K562 (cell line): ENCODE results near the gene KIAA0825. TPM values are rescaled to one million over a fixed set of nuclear protein-coding genes. Genes with fewer than 3 reads are reported as not detected.

ENCODE experiments used
- ATAC-seq: fragments of 200-7000 bp; cut with Tn5 transposase; 3 replicates; pipeline ENCODE4 v1.9.1; 2020; ENCODE audit warnings: moderate library complexity
- BruUV-seq: library from RNA; stranded (reverse); fragments of 400-500 nt; replicated peaks from 2 replicates; lab custom pipeline; 2021; lab: Mats Ljungman, UMichigan
- CTCF ChIA-PET: fragments of 300-600 bp; formaldehyde crosslinking; extraction: SDS; loops from one replicate; lab custom pipeline; 2021; ENCODE audit warnings: low intra/inter-chr PET ratio; lab: Yijun Ruan, JAX
- POLR2A ChIA-PET: fragments of 300-600, 350-650 bp; sonication (Branson Sonifier 250); formaldehyde crosslinking; extraction: SDS; loops from one replicate; lab custom pipeline; 2021; ENCODE audit warnings: antibody characterized with exemption, inconsistent platforms; lab: Yijun Ruan, JAX
- DNase-seq, 4 experiments: peaks; one replicate each; pipeline versions ENCODE4 v3.0.0 to v3.0.0-alpha.2; 2011 to 2018; ENCODE audit warnings: low spot score in 3 of 4, mixed read lengths in 3 of 4; ENCODE audit errors: extremely low read depth in 1 of 4
- FAIRE-seq: peaks from 2 replicates; lab custom pipeline; 2011; peaks lifted over from hg19 to GRCh38; lab: Jason Lieb, UNC
- H2AFZ ChIP-seq: 2 replicates; pipeline ENCODE4 v1.6.0; 2011; ENCODE audit warnings: low read depth, low read length, control low read depth, inconsistent platforms
- H3K27ac ChIP-seq: fragments of 200-600 bp; 3 replicates; pipeline ENCODE4 v1.8.0; 2011; ENCODE audit warnings: low read depth, mild to moderate bottlenecking, control low read depth, inconsistent platforms, low read length, moderate library complexity, mixed read lengths; ENCODE audit errors: extremely low read depth
- H3K27me3 ChIP-seq, 2 experiments: fragments of 300-600 bp in 1 of 2; 2 replicates in 1 of 2; 3 replicates in 1 of 2; pipeline versions ENCODE4 v1.6.0 to v1.8.0; 2011; ENCODE audit warnings: inconsistent platforms in 2 of 2, low read length in 2 of 2, mild to moderate bottlenecking in 1 of 2, mixed read lengths in 1 of 2, moderate library complexity in 1 of 2; ENCODE audit not compliant: control insufficient read depth in 2 of 2, insufficient read depth in 2 of 2
- H3K36me3 ChIP-seq: fragments of 300-600 bp; 3 replicates; pipeline ENCODE4 v1.8.0; 2011; ENCODE audit warnings: mild to moderate bottlenecking, low read length, inconsistent platforms; ENCODE audit not compliant: control insufficient read depth, insufficient read depth
- H3K4me1 ChIP-seq, 2 experiments: fragments of 200-600 bp in 1 of 2; replicated peaks in 1 of 2; 2 replicates in 1 of 2; 3 replicates in 1 of 2; pipeline versions ENCODE4 v1.5.1 to v1.8.0; 2011; ENCODE audit warnings: inconsistent platforms in 2 of 2, low read length in 2 of 2, mild to moderate bottlenecking in 1 of 2, mixed read lengths in 1 of 2, moderate library complexity in 1 of 2; ENCODE audit not compliant: control insufficient read depth in 2 of 2, insufficient read depth in 2 of 2
- H3K4me2 ChIP-seq: 2 replicates; pipeline ENCODE4 v1.6.1; 2011; ENCODE audit warnings: low read length, control low read depth, inconsistent platforms, mixed read lengths; ENCODE audit not compliant: insufficient read depth
- H3K4me3 ChIP-seq: fragments of 200-600 bp; sonication (generic), shearing (Covaris generic); 2 replicates; pipeline ENCODE4 v1.5.1; 2016; ENCODE audit warnings: control low read depth, inconsistent platforms
- H3K79me2 ChIP-seq: fragments of 200-600 bp; 3 replicates; pipeline ENCODE4 v1.8.0; 2011; ENCODE audit warnings: low read length, inconsistent platforms; ENCODE audit not compliant: control insufficient read depth, insufficient read depth
- H3K9ac ChIP-seq, 2 experiments: 2 replicates each; pipeline versions ENCODE4 v1.6.0 to v1.6.1; 2011; ENCODE audit warnings: low read depth in 2 of 2, low read length in 2 of 2, control low read depth in 1 of 2, inconsistent platforms in 1 of 2, mild to moderate bottlenecking in 1 of 2, mixed read lengths in 1 of 2; ENCODE audit not compliant: insufficient read depth in 1 of 2
- H3K9me1 ChIP-seq: one replicate; pipeline ENCODE4 v1.6.0; 2011; ENCODE audit warnings: inconsistent platforms, mild to moderate bottlenecking, low read length, moderate library complexity; ENCODE audit not compliant: control insufficient read depth, insufficient read depth
- H3K9me3 ChIP-seq: replicated peaks from 2 replicates; pipeline ENCODE4 v1.5.1; 2011; ENCODE audit warnings: low read depth, low read length, inconsistent platforms; ENCODE audit not compliant: control insufficient read depth, insufficient read depth
- H4K20me1 ChIP-seq: replicated peaks from 2 replicates; pipeline ENCODE4 v1.6.1; 2011; ENCODE audit warnings: low read length, inconsistent platforms, mixed read lengths; ENCODE audit not compliant: control insufficient read depth, insufficient read depth
- MTF1 ChIP-seq: fragments of 250-450 bp; sonication (Bioruptor Pico); IDR thresholded peaks from 2 replicates; pipeline ENCODE4 v1.9.0; 2021; ENCODE audit warnings: moderate library complexity, mild to moderate bottlenecking, inconsistent platforms, borderline replicate concordance
- PHTF2 ChIP-seq: fragments of 250-450 bp; sonication (Bioruptor Pico); IDR thresholded peaks from 2 replicates; pipeline ENCODE4 v1.5.0; 2021; ENCODE audit warnings: mild to moderate bottlenecking
- POLR3A ChIP-seq: IDR thresholded peaks from 2 replicates; pipeline ENCODE4 v1.6.1; 2011; ENCODE audit warnings: borderline replicate concordance, mild to moderate bottlenecking, moderate library complexity; ENCODE audit not compliant: insufficient read length, insufficient read depth; ENCODE audit errors: extremely low read depth
- RAD21 ChIP-seq, 2 experiments: fragments of 250-450 bp in 1 of 2; fragments of 450-650 bp in 1 of 2; sonication (Bioruptor Pico) in 1 of 2; formaldehyde crosslinking in 1 of 2; IDR thresholded peaks in 1 of 2; conservative IDR thresholded peaks in 1 of 2; 2 replicates each; pipeline versions ENCODE4 v1.4.0 to v1.8.0; 2020 to 2022; ENCODE audit warnings: mild to moderate bottlenecking in 2 of 2, moderate library complexity in 1 of 2
- ZSCAN32 ChIP-seq: fragments of 450-650 bp; formaldehyde crosslinking; IDR thresholded peaks from 2 replicates; pipeline ENCODE4 v1.4.0; 2020; ENCODE audit warnings: mild to moderate bottlenecking, moderate library complexity
- WGBS: fragments of 100-300 bp; shearing (Covaris generic); methylation state at CpG from one replicate; pipeline ENCODE4 v1.1.6; 2016; ENCODE audit warnings: low coverage, mixed read lengths; ENCODE audit not compliant: insufficient coverage; ENCODE audit errors: missing lambda C conversion rate; 5-methylcytosine and 5-hydroxymethylcytosine counted together
- in situ Hi-C: fragments of 300-500 bp; cut with MboI; formaldehyde crosslinking; loops from 4 replicates; pipeline ENCODE4 v1.15.0; 2018; ENCODE audit warnings: inconsistent platforms, mixed read lengths
- intact Hi-C: fragments of 100-400 bp; cut with micrococcal nuclease; formaldehyde crosslinking; loops from 2 replicates; pipeline ENCODE4 v1.14.2; 2022
- polyA plus RNA-seq, 8 experiments: library from polyadenylated mRNA; depleted of rRNA in 4 of 8; stranded (reverse) in 5 of 8; unstranded in 3 of 8; fragments of >200 nt; fragmentation: Nextera tagmentation in 2 of 8; fragmentation: Illumina TruSeq in 1 of 8; extraction: Ambion mirVana in 2 of 8; extraction: Trizol in 1 of 8; gene quantifications; 2 replicates each; pipeline versions ENCODE4 v1.2.1 to v1.2.3, GENCODE V29; 2011 to 2014; ENCODE audit warnings: inconsistent platforms in 1 of 8, missing spikeins in 1 of 8
- total RNA-seq, 7 experiments: library from RNA; depleted of rRNA in 6 of 7; stranded (reverse); fragments of >200 nt in 6 of 7; fragmentation: Illumina TruSeq in 2 of 7; extraction: Trizol in 2 of 7; gene quantifications; 2 replicates each; pipeline versions ENCODE4 v1.2.1 to v1.2.3, GENCODE V29; 2011 to 2021; ENCODE audit warnings: low replicate concordance in 1 of 7
- TF ChIP-seq, protein P1 (sequence below), 3 experiments: IDR thresholded peaks in 2 of 3; conservative IDR thresholded peaks in 1 of 3; 2 replicates each; pipeline ENCODE4 v1.5.1; 2011 to 2012; ENCODE audit warnings: low read length in 3 of 3, mild to moderate bottlenecking in 3 of 3, control low read depth in 2 of 3, improper control_type of control experiment in 1 of 3, inconsistent platforms in 1 of 3, low read depth in 1 of 3, mixed read lengths in 1 of 3, moderate library complexity in 1 of 3; ENCODE audit not compliant: insufficient read depth in 2 of 3
- TF ChIP-seq, protein P2 (sequence below), 2 experiments: fragments of 450-650 bp; formaldehyde crosslinking in 1 of 2; IDR thresholded peaks; 2 replicates each; pipeline versions ENCODE4 v1.4.0 to v1.6.1; 2014 to 2020; ENCODE audit warnings: mild to moderate bottlenecking in 2 of 2, borderline replicate concordance in 1 of 2, low read depth in 1 of 2

Gene KIAA0825
- total and polyA plus RNA-seq, 9 of the 15 experiments (the other 6 are each of a cell fraction or from before 2014, with no cell fraction given) = 0.05 to 0.36 (median 0.16) TPM; not detected in 1

DNA sequence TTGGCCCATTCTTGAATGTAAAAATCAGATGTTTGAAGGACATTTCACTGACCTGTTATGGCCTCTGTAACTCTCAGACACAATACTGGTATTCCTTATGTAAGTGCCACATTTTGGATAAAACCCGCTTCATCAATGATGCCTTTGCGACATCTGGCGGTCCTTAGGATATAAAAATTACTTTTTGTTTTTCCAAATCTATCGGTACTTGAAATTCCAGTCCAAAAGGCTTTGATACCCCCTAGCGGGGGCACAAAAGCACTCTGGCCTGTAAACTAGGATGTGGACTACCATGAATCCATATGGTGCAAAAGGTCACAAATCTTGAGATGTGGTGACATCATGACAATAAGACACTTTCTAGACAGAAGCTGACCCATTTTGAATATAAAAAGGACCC, 291.8 kb downstream of the KIAA0825 start:
- no peaks in the 10 kb centered on the region for H3K4me1 ChIP-seq
- H3K36me3 ChIP-seq = no peaks in the 10 kb centered on the region
- no peaks in the 10 kb centered on the region for H3K9me1 ChIP-seq
- H3K79me2 ChIP-seq = no peaks in the 10 kb centered on the region
- no peak overlapping the region for H3K4me3 ChIP-seq
- ATAC-seq (no peak), FAIRE-seq (no peak), DNase-seq (peak; percentile 3 to 15 (median 12))
- in situ Hi-C loops = no loop called here
- no peaks in the 10 kb centered on the region for H4K20me1 ChIP-seq
- POLR2A ChIA-PET = no interaction called here
- intact Hi-C loops = no loop called here
- TF ChIP-seq POLR3A (no peak), RAD21 (CRISPR knock-in tag; conservative IDR thresholded peaks at IDR 0.05 in 1 of 2, IDR thresholded peaks at IDR 0.05 in 1 of 2) (peak; percentile 25 to 54; a peak in 3 of 4 replicates), ZSCAN32 (no peak), PHTF2 (CRISPR knock-in tag) (no peak), MTF1 (CRISPR knock-in tag) (no peak)
- TF ChIP-seq, protein P1, sequence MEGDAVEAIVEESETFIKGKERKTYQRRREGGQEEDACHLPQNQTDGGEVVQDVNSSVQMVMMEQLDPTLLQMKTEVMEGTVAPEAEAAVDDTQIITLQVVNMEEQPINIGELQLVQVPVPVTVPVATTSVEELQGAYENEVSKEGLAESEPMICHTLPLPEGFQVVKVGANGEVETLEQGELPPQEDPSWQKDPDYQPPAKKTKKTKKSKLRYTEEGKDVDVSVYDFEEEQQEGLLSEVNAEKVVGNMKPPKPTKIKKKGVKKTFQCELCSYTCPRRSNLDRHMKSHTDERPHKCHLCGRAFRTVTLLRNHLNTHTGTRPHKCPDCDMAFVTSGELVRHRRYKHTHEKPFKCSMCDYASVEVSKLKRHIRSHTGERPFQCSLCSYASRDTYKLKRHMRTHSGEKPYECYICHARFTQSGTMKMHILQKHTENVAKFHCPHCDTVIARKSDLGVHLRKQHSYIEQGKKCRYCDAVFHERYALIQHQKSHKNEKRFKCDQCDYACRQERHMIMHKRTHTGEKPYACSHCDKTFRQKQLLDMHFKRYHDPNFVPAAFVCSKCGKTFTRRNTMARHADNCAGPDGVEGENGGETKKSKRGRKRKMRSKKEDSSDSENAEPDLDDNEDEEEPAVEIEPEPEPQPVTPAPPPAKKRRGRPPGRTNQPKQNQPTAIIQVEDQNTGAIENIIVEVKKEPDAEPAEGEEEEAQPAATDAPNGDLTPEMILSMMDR (IDR thresholded peaks at IDR 0.05 in 2 of 3, conservative IDR thresholded peaks at IDR 0.05 in 1 of 3; ENCODE audit: insufficient read depth in 2 of 3, low read depth in 1 of 3, low read length in 3 of 3) = peak; percentile 25 to 40 (median 34); a peak in 3 of 6 replicates
- TF ChIP-seq, protein P2, sequence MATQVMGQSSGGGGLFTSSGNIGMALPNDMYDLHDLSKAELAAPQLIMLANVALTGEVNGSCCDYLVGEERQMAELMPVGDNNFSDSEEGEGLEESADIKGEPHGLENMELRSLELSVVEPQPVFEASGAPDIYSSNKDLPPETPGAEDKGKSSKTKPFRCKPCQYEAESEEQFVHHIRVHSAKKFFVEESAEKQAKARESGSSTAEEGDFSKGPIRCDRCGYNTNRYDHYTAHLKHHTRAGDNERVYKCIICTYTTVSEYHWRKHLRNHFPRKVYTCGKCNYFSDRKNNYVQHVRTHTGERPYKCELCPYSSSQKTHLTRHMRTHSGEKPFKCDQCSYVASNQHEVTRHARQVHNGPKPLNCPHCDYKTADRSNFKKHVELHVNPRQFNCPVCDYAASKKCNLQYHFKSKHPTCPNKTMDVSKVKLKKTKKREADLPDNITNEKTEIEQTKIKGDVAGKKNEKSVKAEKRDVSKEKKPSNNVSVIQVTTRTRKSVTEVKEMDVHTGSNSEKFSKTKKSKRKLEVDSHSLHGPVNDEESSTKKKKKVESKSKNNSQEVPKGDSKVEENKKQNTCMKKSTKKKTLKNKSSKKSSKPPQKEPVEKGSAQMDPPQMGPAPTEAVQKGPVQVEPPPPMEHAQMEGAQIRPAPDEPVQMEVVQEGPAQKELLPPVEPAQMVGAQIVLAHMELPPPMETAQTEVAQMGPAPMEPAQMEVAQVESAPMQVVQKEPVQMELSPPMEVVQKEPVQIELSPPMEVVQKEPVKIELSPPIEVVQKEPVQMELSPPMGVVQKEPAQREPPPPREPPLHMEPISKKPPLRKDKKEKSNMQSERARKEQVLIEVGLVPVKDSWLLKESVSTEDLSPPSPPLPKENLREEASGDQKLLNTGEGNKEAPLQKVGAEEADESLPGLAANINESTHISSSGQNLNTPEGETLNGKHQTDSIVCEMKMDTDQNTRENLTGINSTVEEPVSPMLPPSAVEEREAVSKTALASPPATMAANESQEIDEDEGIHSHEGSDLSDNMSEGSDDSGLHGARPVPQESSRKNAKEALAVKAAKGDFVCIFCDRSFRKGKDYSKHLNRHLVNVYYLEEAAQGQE (IDR thresholded peaks at IDR 0.05; ENCODE audit: borderline replicate concordance) = peak; percentile 4; the same call in 1 of the 2 replicates
- TF ChIP-seq, protein P2 (CRISPR knock-in tag; IDR thresholded peaks at IDR 0.05; ENCODE audit: low read depth) = no peak
- 0% methylated on average over 5 of the region's 5 CpGs for WGBS
- CTCF ChIA-PET = no interaction called here
- H3K27ac ChIP-seq = no peak overlapping the region
- no peaks in the 10 kb centered on the region for H3K27me3 ChIP-seq
- no peak overlapping the region for H3K4me2 ChIP-seq
- no peaks in the 10 kb centered on the region; the same call in 1 of the 2 replicates for H3K9me3 ChIP-seq
- BruUV-seq = no TSS peak
- H3K9ac ChIP-seq = no peak overlapping the region
- H2AFZ ChIP-seq = no peak overlapping the region
